HG03378 (cell line): Measurements from ENCODE around the gene GRHPR.
A peak's percentile ranks its signal among the peaks of the same experiment; 100 is the strongest.

Experiments
- ATAC-seq: cut with Tn5 transposase; IDR thresholded peaks from one replicate; pipeline ENCODE4 v1.9.1; 2021; ENCODE audit warnings: mild to moderate bottlenecking, moderate library complexity; ENCODE audit not compliant: unreplicated experiment

GRHPR gene

DNA sequence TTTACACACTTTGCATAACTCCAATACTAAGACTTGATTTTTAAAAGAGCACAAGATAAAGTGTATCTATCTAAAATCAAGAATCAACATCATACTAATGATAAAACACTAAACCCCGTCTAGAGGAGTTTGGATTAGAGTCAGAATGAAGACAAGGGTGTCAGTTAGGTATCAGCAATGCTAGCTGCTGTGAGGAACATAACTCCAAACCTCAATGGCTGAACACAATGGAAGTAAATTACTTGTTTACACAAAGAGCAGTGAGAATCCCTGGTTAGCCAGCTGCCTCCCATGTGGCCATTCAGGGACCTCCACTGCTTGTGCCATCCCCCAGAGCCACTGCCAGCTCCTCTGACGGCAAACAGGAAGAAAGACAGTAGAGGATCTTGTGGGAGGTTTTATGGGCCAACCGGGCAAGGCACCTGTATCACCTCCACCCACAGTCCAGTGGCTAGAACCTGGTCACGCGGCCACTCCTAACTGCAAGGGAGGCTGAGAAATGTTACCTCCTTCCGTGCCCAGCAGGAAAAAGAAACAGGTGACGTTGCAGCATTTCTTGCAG, 24.0 kb upstream of the GRHPR start:
- no peak for ATAC-seq

DNA sequence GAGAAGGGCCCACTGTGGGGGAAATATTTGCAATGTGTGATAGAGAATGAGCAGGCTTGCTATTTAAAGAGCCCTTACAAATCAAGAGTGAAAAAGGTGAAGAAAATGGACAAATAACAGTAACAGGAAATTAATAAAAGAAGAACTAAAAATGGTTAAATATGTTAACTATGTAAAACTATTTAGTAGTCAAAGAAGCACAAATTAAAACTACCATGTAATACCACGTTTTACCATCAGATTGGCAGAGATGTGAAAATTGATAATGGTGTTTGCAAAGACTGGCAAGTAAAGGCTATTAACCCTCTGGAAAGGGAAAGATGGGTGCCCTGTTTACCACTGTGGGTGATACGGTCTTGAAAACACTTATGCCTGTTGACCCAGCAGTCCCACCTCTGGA, 23.2 kb upstream of the GRHPR start:
- ATAC-seq: no peak

DNA sequence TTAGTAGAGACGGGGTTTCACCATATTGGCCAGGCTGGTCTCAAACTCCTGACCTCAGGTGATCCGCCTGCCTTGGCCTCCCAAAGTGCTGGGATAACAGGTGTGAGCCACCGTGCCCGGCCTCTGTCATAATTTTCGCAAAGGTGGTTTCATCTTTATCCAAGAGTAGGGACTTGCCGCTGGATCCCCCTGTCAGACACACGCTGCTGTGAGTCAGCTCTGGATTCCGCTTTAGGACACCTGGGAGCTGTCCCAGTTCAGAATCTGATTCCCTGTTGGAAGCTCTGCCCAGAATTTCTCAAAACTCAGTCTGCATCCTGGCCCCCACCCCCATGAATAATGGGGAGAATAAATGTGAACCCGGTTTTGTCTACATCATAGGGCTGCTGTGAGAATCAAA, 17.9 kb upstream of the GRHPR start:
- ATAC-seq: no peak

DNA sequence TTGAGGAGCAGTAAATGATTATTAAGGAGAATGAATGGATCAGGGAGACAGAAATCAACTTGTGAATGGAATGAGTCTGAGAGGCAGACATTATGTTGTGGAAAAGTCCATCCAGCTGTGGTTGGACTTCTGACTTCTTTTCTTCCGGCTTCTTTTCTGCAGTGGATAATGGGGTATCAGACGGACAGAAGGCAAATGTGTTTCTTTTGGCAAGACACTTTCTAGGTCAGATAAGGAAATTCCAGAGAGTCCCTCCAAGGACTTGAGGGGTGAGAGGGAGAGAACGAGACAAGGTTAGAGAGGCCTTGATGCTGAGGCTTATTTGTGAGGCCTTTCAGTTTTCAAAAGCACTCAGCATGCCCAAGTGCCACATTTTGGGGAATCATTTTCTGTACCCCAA, 17.1 kb upstream of the GRHPR start:
- ATAC-seq: no peak

DNA sequence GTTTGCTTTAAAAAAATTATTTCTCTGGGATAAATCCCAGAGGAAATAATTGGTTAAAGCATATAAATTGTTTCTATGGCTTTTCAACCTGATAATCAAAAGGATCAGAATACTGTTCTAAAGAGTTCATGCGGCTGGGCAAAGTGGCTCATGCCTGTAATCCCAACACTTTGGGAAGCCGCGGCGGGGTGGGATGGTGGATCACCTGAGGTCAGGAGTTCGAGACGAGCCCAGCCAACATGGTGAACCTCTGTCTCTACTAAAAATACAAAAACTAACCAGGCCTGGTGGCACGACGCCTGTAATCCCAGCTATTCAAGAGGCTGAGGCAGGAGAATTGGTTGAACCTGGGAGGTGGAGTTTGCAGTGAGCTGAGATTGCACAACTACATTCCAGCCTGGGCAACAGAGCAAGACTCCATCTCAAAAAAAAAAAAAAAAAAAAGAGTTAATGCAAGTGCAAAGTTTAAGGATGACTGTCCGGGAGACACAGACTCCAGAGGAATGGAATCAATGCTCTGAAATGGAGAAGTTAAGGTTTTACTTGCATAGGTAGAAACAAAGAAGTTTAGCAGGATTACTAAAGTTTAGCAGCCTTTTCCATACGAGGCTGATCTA, 16.6 kb upstream of the GRHPR start:
- no peak for ATAC-seq

DNA sequence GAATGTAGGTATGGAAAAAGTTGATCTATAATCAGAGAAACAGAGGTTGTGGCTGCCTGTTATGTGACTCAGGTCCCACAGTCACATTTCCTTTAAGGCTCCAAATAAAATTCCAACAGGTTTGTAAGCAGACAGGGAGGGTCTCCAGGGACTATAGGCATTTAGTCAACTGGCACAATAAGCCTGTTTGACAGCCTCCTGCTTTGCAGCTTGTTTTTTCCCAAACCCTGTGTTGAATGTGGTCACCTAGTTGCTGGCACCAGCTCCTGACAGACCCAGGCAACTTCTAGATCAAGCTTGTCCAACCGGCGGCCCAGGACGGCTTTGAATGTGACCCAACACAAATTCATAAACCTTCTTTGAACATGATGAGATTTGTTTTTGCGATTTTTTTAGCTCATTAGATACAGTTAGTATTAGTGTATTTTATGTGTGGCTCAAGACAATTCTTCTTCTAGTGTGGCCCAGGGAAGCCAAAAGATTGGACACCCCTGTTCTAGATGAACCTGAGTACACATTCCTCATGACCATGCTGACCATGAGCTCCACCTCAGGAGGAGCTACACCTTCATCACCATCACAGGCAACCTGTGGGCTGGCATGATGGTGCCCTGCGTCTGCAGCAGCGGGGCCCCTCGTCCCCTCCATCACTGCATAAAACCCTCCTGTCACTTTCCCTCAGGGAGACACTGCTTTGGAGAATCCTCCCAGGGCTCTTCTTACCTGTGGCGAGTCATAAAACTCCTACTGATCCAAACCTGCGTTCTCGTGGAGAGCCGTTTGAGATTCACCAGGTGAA, 15.7 kb upstream of the GRHPR start:
- ATAC-seq: no peak

DNA sequence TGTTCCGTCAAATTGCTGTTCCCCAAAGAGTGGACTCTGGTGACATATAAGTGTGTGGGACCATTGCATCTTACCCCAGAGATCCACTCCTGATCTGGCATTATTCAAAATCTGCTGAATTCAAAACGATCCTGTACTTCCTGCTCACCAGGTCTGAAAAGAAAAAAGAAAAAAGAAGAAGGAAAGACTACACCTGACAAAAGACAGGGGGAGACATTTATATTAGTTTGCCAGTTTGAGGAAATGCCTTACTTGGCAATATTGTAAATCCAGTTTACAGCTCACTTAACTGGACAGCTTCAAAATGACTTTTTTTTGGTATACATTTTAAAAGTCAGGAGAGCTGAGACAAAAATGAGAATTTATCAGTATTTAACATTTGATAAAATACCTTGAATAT, 15.0 kb upstream of the GRHPR start:
- ATAC-seq: no peak

DNA sequence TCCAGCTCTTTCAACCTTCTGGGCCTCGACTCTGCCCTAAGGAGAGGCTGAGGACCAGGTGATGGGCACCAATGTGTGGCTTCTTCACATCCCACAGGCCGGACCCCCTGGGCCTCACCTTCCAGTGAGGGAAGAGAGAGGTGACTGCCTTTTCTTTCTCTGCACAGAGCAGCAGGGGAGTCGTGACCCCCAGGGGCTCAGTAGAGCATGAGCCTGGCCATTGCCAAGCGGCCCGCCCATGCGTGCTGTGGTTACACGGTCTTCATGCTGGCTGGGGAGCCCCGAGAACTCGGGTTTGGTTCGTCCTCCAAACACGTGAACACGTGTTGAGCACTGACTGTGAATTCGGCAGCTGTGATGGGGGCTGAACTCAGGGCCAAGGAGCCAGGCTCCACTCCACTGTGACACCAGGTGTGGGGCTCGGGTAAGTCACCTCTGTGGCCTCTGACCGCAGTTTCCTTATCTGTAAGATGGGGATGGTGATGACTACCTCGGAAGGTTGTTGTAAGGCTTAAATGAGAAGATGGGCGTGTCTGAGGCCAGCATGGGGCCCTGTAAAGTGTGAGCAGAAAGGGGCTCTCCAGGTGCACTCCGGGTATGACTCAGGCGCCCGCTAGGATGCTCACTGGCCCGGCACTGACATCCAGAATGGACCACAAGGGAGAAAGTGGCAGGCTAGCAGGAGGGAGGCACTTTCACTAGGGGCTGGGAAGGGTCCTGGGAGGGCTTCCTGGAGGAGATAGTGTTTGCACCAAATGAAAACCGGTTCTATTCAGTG, 13.4 kb upstream of the GRHPR start:
- ATAC-seq: peak; percentile 89

DNA sequence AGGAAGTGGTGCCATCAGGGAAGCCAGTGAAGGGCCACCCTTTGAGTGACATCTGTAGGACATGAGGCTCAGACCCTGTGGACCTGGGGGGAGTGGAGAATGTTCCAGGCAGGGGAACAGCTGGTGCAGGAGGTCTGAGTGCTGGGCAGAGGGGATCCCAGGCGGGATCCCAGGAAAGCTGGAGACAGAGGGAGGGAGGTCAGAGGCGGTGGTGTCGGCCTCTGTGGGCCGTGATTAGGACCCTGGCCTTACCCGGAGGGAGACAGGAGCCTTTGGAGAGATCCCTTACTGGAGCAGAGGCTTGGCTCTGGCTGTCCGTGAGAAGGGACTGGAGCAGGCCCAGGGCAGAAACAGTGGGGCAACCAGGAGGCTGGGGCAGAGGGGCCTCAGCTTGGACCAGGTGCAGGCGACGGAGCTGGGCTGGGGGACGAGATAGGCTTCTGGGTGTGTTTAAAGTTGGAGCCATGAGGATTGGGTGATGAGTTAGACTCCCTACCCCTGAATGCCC, 12.1 kb upstream of the GRHPR start:
- ATAC-seq: no peak

DNA sequence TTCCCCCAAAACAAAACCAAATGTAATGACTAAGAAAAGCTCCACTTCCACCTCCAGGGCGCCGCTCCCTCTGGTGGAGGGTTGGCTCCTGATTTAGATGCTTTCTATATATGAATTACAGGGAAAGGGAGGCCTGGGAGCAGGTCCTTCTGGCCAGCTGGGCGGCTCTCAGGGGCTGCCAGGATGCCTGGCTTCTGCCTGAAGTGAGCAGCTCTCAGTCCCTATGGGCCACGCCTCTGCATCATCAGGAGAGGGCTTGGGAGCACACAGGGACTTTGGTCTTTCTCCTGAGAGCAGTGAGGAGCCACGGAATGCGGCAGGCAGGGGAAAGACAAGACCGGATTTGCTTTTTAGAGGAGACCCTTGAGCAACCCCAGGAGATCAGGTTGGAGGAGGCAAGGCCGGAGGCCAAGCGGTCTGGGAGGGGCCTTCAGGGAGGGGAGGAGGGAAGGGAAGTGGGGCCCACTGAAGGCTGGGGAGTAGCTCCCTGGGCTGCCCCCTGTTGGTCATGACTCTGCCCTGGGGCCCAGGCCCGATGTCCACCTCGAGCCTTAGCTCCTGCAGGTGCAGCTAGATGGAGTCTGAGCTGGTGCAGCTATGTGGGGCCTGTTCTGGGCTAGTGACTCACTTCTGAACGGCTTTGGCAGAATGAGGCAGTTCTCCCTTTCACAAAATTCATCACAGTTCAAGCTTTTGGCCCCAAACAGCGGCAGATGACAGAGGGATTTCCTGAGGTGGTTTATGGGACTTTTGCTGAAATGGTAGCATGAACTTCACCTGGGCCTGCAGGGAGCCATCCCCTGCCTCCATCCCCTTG, 11.3 kb upstream of the GRHPR start:
- ATAC-seq: no peak

DNA sequence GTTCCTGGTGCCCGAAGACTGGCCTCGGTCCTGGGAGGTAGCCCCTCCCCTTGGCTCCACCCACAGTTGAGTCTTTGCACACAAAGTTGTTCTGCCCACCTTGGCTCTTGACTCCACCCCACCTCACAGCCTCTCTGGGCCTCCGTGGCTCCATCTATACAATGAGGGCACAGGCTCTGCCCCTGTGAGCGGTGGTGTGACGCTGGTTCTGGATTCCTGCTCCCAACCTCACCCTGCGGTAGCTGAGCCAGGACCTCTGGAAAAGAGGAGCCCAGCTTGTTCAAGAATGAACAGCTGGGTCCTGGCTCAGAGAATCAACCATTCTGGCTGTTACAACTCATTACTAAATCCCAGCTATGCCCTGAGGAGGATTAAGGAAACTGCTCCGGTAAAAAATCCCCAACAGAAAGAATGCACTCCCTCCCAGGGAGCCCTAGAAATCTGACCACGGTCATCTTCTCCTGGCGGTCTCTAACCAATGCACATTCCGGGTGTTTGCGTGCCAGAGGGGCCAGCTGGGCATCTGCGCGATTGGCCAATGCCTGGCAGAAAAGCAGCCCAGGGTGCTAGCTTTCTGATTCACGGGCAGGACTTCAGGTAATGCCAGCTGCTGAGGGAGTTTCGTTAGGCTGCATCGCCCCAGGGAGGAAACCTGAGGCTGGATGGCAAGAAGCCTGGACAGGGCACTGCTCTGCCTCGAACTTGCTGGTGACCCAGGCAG, 9.9 kb upstream of the GRHPR start:
- ATAC-seq: no peak

DNA sequence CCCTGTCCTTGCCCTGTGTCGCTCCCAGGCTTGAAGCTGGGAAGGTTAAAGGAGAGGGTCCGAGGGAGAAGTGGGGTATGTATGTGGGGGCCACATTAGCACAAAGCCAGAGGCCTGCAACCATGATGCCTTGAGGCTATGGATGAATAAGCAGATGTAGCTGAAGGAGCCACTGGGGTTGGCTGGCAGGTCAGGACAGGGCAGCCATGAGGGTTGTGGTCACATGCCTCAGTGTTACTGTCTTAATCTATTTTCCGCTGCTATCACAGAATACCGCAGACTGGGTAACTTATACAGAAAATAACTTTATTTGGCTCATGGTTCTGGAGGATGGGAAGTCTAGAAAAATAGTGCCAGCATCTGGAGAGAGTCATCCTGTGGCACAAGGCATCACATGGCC, 9.2 kb upstream of the GRHPR start:
- no peak for ATAC-seq

DNA sequence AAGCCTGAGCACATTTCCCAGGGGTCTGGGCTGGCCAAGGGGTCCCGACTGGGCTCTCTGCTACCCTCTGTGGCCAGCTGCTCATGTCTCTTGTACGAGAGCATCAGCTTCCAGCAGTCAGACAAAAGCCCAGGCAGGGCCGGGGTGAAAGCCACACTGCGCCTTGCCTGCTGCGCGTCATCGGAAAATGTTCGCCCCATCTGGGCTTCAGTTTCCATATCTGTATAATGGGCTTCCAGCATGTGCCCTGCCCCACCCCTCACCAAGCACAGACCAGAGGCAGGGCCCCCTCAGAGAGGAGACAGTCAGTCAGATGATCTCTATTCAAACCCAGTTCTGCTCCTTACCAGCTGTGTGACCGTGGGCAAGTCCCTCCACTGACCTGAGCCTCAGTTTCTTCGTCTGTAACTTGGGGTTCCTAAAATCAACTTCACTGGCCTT, 8.0 kb upstream of the GRHPR start:
- no peak for ATAC-seq

DNA sequence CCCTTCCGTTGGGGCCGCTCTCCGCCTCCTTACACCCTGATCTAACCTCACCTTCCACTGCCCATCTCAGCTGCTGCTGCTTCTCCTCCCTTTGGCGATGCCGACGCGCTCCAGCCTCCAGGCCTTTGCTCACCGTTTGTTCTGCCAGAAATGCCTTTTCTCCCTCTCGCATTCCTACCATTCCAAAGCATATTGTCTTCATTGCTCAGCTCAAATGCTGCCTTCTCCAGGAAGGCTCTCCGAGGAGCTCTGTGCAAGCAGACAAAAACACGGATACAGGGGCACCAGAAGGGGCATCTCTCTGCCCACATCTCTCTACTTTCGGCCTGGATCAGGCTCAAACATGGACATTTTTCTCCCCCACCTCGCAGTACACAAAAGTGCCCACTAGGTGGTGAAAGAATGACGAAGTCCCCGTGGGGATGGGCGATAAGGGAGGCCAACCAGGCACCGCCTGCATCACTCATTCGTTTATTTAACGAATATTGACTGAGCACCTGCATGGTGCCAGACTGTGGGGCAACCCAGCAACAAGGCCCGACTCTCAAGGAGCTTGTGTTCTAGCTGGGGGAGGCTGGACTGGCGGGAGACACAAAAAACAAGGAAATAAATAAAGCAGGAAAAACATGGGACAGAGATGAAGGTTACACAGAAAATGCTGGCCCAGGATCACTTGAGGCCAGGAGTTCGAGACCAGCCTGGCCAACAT, 7.3 kb upstream of the GRHPR start:
- no peak for ATAC-seq

DNA sequence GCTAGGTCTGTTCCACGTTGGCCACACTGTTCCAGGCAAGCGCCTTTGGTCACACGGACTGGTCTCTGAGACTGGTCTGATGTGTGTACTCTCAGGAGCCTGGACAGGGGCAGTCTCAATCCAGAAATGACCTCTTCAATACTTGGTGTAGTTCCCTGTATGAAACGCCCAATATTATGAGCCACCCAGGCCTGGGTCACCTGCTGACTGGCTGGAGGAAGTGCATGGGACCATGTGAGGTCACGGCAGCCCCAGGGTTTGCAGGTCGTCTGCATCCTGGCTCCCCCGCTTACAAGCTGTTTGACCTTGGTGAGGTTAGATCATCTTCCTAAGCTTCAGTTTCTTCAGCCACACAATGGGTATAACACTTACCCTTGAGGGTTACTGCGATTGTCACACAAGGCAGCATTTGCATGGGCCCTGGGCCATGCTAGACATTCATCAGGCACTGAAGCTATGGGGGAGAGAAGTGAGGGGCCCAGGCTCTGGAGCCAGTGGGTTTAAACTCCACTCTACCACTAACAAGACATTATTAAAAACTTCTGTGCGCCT, 5.2 kb upstream of the GRHPR start:
- no peak for ATAC-seq

DNA sequence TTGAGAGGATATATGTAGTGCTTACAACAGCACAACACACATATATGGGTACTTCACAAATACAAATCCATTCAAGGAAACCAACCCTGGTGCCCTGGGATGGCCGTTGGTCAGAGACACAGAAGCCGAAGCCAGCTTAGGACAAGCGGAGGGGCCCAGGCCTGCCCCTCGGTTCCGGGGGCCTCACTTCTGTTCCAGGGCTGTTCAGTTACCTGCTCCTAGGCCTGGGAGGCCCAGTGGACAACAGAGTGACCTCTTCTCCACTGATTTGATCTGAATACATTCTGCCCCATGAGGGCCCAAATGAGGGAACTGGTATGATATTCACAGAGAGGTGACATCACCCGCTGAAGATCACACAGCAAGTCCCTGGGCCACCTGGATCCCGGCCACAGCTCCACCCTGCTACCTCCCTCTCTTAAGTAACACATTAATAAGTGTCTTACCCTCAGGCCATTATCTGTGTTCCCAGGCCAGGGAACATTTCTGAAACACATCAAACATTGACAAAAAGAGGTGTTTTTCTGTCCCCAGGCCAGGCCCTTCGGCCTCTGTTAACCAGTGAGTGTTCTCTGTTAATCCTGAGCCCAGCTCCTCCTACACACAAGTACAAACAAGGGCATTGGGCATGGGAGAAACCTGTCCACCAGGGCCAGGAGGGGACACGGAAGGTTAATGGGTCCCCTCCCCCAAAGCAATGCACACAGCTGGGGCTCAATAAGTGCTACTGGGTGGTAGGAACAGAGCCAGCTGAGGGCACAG, 4.5 kb upstream of the GRHPR start:
- no peak for ATAC-seq

DNA sequence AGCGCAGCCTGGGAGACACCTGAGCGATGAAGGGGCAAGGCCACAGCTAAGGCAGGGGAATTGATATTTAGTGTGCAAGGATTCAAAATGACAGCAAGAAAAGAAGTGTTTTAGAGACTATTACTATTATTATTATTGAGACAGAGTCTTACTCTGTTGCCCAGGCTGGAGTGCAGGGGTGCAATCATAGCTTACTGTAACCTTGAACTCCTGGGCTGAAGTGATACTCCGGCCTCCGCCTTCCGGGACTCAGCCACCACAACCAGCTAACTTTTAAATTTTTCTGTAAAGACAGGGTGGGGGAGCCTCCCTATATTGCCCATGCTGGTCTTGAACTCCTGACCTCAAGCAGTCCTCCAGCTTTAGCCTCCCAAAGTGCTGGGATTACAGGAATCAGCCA, 3.3 kb upstream of the GRHPR start:
- no peak for ATAC-seq
